Peyer's patch (tissue), 4 donors: ENCODE data around the gene CBFB. TPM values are rescaled to one million over a fixed set of nuclear protein-coding genes. Genes with fewer than 3 reads are reported as not detected.

ENCODE experiments used
- DNase-seq, 3 donors: peaks; one replicate each; pipeline ENCODE4 v3.0.0-alpha.2; 2017 to 2019
- H3K27ac ChIP-seq, 4 donors: fragments of 200-600 bp; sonication (generic); one replicate each; pipeline ENCODE4 v1.5.1; 2016 to 2019
- H3K27me3 ChIP-seq, 2 donors: fragments of 200-600 bp; sonication (generic); one replicate each; pipeline ENCODE4 v1.5.1; 2019
- H3K36me3 ChIP-seq, 3 donors: fragments of 200-600 bp; sonication (generic); one replicate each; pipeline ENCODE4 v1.5.1; 2016 to 2019
- H3K4me1 ChIP-seq, 4 donors: fragments of 200-600 bp; sonication (generic); one replicate each; pipeline ENCODE4 v1.5.1; 2016 to 2019
- H3K4me3 ChIP-seq, 4 donors: fragments of 200-600 bp; sonication (generic); 1 replicate in 3 of 4; 2 replicates in 1 of 4; pipeline ENCODE4 v1.5.1; 2016 to 2019; ENCODE audit warnings: mild to moderate bottlenecking in 1 of 4
- H3K9me3 ChIP-seq, 4 donors: fragments of 200-600 bp; sonication (generic); one replicate each; pipeline ENCODE4 v1.5.1; 2016 to 2019; ENCODE audit warnings: mild to moderate bottlenecking in 1 of 4
- POLR2A ChIP-seq, 2 donors: fragments of 450-650 bp; IDR thresholded peaks; one replicate each; pipeline ENCODE4 v1.5.1; 2017; ENCODE audit warnings: antibody characterized with exemption in 2 of 2, mild to moderate bottlenecking in 2 of 2, moderate library complexity in 2 of 2
- total RNA-seq, 4 donors: library from RNA; depleted of rRNA; stranded (reverse); fragments of >200 nt; gene quantifications; one replicate each; pipeline ENCODE4 v1.1.0, GENCODE V29; 2016
- TF ChIP-seq, protein P1 (sequence below), 6 experiments: fragments of 450-650 bp in 4 of 6; fragments of 200-600 bp in 2 of 6; sonication (generic) in 1 of 6; IDR thresholded peaks; one replicate each; pipeline ENCODE4 v1.5.1; 2017 to 2019; ENCODE audit warnings: antibody characterized with exemption in 6 of 6, mild to moderate bottlenecking in 3 of 6, moderate library complexity in 1 of 6

CBFB gene
- total RNA-seq, 4 donors from 2014 or later = 14.0 to 30.5 (median 26.6) TPM

DNA sequence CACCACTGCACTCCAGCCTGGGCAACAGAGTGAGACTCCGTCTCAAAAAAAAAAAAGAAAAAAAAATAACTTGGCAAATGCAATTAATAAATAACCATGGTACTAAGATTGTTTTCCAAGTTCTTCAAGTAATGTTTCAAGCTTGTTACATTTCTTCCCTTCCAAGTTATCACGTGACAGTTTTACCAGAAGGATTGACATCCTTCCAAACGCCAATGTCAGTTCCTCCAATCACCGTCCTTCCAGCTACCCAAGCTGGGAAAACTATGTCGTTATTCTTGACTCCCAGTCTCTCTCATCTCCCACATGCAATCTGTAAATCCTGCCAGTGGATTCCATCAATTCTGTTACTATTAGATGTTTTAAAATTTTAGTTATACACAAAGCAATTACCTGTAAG is 76.9 kb downstream of the CBFB start:
- no peaks in the 10 kb centered on the region for H3K9me3 ChIP-seq
- H3K27ac ChIP-seq = no peak overlapping the region
- DNase-seq = no peak
- TF ChIP-seq POLR2A (IDR thresholded peaks at IDR 0.05) = no peak
- TF ChIP-seq, protein P1, sequence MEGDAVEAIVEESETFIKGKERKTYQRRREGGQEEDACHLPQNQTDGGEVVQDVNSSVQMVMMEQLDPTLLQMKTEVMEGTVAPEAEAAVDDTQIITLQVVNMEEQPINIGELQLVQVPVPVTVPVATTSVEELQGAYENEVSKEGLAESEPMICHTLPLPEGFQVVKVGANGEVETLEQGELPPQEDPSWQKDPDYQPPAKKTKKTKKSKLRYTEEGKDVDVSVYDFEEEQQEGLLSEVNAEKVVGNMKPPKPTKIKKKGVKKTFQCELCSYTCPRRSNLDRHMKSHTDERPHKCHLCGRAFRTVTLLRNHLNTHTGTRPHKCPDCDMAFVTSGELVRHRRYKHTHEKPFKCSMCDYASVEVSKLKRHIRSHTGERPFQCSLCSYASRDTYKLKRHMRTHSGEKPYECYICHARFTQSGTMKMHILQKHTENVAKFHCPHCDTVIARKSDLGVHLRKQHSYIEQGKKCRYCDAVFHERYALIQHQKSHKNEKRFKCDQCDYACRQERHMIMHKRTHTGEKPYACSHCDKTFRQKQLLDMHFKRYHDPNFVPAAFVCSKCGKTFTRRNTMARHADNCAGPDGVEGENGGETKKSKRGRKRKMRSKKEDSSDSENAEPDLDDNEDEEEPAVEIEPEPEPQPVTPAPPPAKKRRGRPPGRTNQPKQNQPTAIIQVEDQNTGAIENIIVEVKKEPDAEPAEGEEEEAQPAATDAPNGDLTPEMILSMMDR (IDR thresholded peaks at IDR 0.05) = no peak
- peaks cover 0 to 10% (median 6%) of the 10 kb centered on the region in 4 donors for H3K4me1 ChIP-seq
- H3K36me3 ChIP-seq = no peaks in the 10 kb centered on the region
- H3K4me3 ChIP-seq = no peak overlapping the region
- H3K27me3 ChIP-seq = no peaks in the 10 kb centered on the region

- Histone ChIP-seq H3K27ac (no peak overlapping the region), H3K4me1 (peaks cover 0 to 26% (median 15%) of the 10 kb centered on the region in 4 donors)
- DNase-seq = no peak
Measured at GRCh38 chr16:67108489-67108888, 79.5 kb downstream of the CBFB start.

DNA sequence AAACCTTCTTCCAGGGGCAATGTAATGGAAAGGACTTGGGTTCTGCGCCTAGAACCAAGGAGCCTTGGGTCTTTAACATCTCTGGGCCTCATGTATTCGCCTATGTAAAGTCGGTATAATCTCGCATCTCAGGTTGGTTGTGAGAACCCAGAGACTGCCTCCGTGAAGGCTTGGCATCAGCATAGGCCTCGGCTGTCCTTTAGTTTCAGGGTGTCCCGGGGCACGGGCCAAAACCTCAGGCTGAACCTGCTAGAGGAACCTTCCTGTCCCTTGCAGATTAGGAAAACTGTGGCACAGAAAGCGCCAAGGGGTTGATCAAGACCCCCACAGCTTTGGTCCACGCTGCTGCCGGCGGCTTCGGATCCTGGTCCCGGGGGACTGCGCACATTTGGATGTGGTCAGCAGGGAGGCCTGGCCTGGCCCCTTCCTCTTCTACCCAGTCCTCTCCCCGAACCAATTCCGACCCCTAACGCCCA is 80.0 kb downstream of the CBFB start:
- no peak for DNase-seq
- Histone ChIP-seq H3K36me3 (no peaks in the 10 kb centered on the region), H3K9me3 (no peaks in the 10 kb centered on the region), H3K4me3 (peak overlapping the region; percentile 83 to 97 (median 88)), H3K27me3 (no peaks in the 10 kb centered on the region), H3K4me1 (peaks cover 0 to 26% (median 15%) of the 10 kb centered on the region in 4 donors), H3K27ac (peak overlapping the region; percentile 55 to 84 (median 72))
- no peak for TF ChIP-seq POLR2A (IDR thresholded peaks at IDR 0.05)
- TF ChIP-seq, protein P1 (IDR thresholded peaks at IDR 0.05) = no peak

More at GRCh38 chr16:67108489-67108888, 79.5 kb downstream of the CBFB start:
- TF ChIP-seq, protein P1 (IDR thresholded peaks at IDR 0.05) = no peak
- no peak for TF ChIP-seq POLR2A (IDR thresholded peaks at IDR 0.05)
- no peak overlapping the region for H3K4me3 ChIP-seq
- no peaks in the 10 kb centered on the region for H3K36me3 ChIP-seq
- no peaks in the 10 kb centered on the region for H3K9me3 ChIP-seq
- no peaks in the 10 kb centered on the region for H3K27me3 ChIP-seq

- peak; percentile 81 to 84 for TF ChIP-seq POLR2A (IDR thresholded peaks at IDR 0.05)
- TF ChIP-seq, protein P1 (IDR thresholded peaks at IDR 0.05) = peak in 1 of 6 experiments; percentile 13
- H3K36me3 ChIP-seq = no peaks in the 10 kb centered on the region
- H3K27me3 ChIP-seq = no peaks in the 10 kb centered on the region
- H3K4me1 ChIP-seq = peaks cover 0 to 26% (median 15%) of the 10 kb centered on the region in 4 donors
- H3K9me3 ChIP-seq = no peaks in the 10 kb centered on the region
- peak; percentile 89 to 98 (median 97) for DNase-seq
- peak within 1 kb of the TSS; percentile 83 to 97 (median 88) for H3K4me3 ChIP-seq
- H3K27ac ChIP-seq = peak within 1 kb of the TSS; percentile 55 to 84 (median 72)
Measured at GRCh38 chr16:67109407-67110135, 80.6 kb downstream of the CBFB start, which contains the start of gene PHAF1. PHAF1 (plus strand) TSS chr16:67109941; CDS start chr16:67110176, 235 bp downstream.

- TF ChIP-seq, protein P1 (IDR thresholded peaks at IDR 0.05) = no peak
- TF ChIP-seq POLR2A (IDR thresholded peaks at IDR 0.05) = no peak
- no peak overlapping the region for H3K27ac ChIP-seq
- H3K27me3 ChIP-seq = no peaks in the 10 kb centered on the region
- DNase-seq = no peak
- no peaks in the 10 kb centered on the region for H3K9me3 ChIP-seq
- H3K36me3 ChIP-seq = peaks cover 0 to 5% (median 0%) of the 10 kb centered on the region in 3 donors
- H3K4me3 ChIP-seq = no peak overlapping the region
- H3K4me1 ChIP-seq = peaks cover 0 to 26% (median 15%) of the 10 kb centered on the region in 4 donors
Measured at GRCh38 chr16:67111951-67112444, 83.0 kb downstream of the CBFB start.
